Measurements from ENCODE around the gene ENOX1.

ENOX1 gene

DNA sequence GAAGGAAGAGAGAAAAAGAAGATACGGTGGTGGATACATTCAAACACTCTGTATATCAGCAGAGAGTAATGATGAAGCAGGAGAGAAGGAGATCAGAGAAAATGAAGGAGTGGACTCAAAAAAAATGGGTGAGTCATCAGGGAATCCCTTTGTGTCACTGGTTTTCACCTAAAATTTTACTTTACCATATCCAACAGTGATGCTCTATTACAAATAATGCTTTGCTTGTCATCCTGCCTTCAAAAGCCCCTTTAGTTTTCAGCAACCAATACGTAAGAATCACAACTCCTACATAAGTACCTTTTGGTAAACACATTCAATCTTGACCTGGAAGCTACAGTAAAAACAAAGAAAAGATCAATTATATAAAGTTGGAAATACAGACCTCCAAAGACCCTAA is 88.8 kb downstream of the ENOX1 start:
- ATAC-seq, result no peak
- TF ChIP-seq TOX (CRISPR knock-in tag; IDR thresholded peaks at IDR 0.05; ENCODE audit: borderline replicate concordance) (no peak), RARB (CRISPR knock-in tag; IDR thresholded peaks at IDR 0.05) (no peak), TCF4 (CRISPR knock-in tag; IDR thresholded peaks at IDR 0.05; ENCODE audit: borderline replicate concordance) (no peak), PPARA (CRISPR knock-in tag; IDR thresholded peaks at IDR 0.05; ENCODE audit: borderline replicate concordance) (no peak), ZNF565 (CRISPR knock-in tag; conservative IDR thresholded peaks at IDR 0.05; ENCODE audit: low read depth) (no peak), ARNTL (CRISPR knock-in tag; IDR thresholded peaks at IDR 0.05; ENCODE audit: borderline replicate concordance, low read depth) (no peak), CSDC2 (CRISPR knock-in tag; IDR thresholded peaks at IDR 0.05) (no peak), ESRRG (CRISPR knock-in tag; IDR thresholded peaks at IDR 0.05) (no peak), ISL1 (CRISPR knock-in tag; IDR thresholded peaks at IDR 0.05) (no peak), ZC3H10 (CRISPR knock-in tag; IDR thresholded peaks at IDR 0.05) (no peak), BACH2 (CRISPR knock-in tag; IDR thresholded peaks at IDR 0.05; ENCODE audit: borderline replicate concordance) (no peak), GLIS3 (CRISPR knock-in tag; IDR thresholded peaks at IDR 0.05) (no peak), ZNF8 (CRISPR knock-in tag; IDR thresholded peaks at IDR 0.05) (no peak), ZNF70 (CRISPR knock-in tag; IDR thresholded peaks at IDR 0.05) (no peak), ZFP30 (CRISPR knock-in tag; IDR thresholded peaks at IDR 0.05) (no peak), SNAI2 (CRISPR knock-in tag; IDR thresholded peaks at IDR 0.05) (no peak)
- TF ChIP-seq, protein P1, sequence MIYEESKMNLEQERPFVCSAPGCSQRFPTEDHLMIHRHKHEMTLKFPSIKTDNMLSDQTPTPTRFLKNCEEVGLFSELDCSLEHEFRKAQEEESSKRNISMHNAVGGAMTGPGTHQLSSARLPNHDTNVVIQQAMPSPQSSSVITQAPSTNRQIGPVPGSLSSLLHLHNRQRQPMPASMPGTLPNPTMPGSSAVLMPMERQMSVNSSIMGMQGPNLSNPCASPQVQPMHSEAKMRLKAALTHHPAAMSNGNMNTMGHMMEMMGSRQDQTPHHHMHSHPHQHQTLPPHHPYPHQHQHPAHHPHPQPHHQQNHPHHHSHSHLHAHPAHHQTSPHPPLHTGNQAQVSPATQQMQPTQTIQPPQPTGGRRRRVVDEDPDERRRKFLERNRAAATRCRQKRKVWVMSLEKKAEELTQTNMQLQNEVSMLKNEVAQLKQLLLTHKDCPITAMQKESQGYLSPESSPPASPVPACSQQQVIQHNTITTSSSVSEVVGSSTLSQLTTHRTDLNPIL (CRISPR knock-in tag; IDR thresholded peaks at IDR 0.05; ENCODE audit: low read depth), result no peak
- TF ChIP-seq, protein P2, sequence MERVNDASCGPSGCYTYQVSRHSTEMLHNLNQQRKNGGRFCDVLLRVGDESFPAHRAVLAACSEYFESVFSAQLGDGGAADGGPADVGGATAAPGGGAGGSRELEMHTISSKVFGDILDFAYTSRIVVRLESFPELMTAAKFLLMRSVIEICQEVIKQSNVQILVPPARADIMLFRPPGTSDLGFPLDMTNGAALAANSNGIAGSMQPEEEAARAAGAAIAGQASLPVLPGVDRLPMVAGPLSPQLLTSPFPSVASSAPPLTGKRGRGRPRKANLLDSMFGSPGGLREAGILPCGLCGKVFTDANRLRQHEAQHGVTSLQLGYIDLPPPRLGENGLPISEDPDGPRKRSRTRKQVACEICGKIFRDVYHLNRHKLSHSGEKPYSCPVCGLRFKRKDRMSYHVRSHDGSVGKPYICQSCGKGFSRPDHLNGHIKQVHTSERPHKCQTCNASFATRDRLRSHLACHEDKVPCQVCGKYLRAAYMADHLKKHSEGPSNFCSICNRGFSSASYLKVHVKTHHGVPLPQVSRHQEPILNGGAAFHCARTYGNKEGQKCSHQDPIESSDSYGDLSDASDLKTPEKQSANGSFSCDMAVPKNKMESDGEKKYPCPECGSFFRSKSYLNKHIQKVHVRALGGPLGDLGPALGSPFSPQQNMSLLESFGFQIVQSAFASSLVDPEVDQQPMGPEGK (CRISPR knock-in tag; IDR thresholded peaks at IDR 0.05; ENCODE audit: borderline replicate concordance), result no peak
- TF ChIP-seq, protein P3, sequence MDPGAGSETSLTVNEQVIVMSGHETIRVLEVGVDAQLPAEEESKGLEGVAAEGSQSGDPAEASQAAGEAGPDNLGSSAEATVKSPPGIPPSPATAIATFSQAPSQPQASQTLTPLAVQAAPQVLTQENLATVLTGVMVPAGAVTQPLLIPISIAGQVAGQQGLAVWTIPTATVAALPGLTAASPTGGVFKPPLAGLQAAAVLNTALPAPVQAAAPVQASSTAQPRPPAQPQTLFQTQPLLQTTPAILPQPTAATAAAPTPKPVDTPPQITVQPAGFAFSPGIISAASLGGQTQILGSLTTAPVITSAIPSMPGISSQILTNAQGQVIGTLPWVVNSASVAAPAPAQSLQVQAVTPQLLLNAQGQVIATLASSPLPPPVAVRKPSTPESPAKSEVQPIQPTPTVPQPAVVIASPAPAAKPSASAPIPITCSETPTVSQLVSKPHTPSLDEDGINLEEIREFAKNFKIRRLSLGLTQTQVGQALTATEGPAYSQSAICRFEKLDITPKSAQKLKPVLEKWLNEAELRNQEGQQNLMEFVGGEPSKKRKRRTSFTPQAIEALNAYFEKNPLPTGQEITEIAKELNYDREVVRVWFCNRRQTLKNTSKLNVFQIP (CRISPR knock-in tag; IDR thresholded peaks at IDR 0.05; ENCODE audit: borderline replicate concordance, low read depth), result no peak

DNA sequence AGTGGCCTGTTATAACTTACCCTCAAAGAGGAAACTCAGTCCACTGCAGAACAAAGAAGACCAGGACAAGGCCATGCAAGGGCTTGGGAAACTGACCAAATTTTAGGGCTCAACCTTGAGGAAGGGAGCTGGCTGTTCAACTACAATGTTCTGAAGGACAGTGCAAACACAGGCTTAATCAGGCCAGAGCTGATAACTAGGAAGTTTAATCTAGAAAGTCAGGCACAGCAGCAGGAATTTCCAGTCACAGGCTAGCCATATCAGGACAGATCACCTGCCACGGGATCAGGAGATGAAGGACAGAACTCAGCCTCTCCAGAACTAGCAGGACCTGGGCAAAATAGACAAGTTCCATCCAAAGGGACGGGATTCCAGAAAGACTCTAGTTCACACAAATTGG is 89.4 kb downstream of the ENOX1 start:
- TF ChIP-seq TCF4 (CRISPR knock-in tag; IDR thresholded peaks at IDR 0.05; ENCODE audit: borderline replicate concordance) (no peak), ZC3H10 (CRISPR knock-in tag; IDR thresholded peaks at IDR 0.05) (no peak), ZNF565 (CRISPR knock-in tag; conservative IDR thresholded peaks at IDR 0.05; ENCODE audit: low read depth) (no peak), CSDC2 (CRISPR knock-in tag; IDR thresholded peaks at IDR 0.05) (no peak)
- TF ChIP-seq, protein P2 (CRISPR knock-in tag; IDR thresholded peaks at IDR 0.05; ENCODE audit: borderline replicate concordance), result no peak
- TF ChIP-seq, protein P1 (CRISPR knock-in tag; IDR thresholded peaks at IDR 0.05; ENCODE audit: low read depth), result no peak
- no peak for ATAC-seq

DNA sequence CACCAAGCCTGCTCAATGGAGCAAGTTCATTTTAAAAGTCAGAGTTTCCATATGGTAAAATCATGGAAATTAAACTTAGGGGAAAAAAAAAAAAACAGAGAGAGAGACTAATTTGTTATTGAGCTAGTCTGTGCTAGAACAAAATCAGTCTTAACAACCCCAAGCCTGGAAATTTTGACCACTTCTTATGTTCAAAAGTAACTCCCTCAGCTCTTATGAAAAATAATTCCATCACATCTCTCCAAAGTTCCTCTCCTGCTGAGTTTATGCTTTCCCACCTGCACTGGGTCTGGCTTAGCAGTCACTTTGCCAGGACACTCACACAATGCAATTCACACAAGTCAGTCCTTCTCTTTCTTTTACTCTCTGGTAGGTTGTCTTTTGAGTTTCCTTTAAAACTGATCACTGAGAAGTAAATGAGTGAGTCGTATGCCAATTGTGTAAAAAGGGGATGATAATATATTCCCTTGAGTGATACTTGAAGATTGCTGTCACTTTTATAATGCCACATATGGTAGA is 92.6 kb downstream of the ENOX1 start:
- TF ChIP-seq ZFP3 (CRISPR knock-in tag; IDR thresholded peaks at IDR 0.05) (no peak), GLIS3 (CRISPR knock-in tag; IDR thresholded peaks at IDR 0.05) (no peak), PPARA (CRISPR knock-in tag; IDR thresholded peaks at IDR 0.05; ENCODE audit: borderline replicate concordance) (no peak), ESRRG (CRISPR knock-in tag; IDR thresholded peaks at IDR 0.05) (no peak), BACH2 (CRISPR knock-in tag; IDR thresholded peaks at IDR 0.05; ENCODE audit: borderline replicate concordance) (no peak), TCF4 (CRISPR knock-in tag; IDR thresholded peaks at IDR 0.05; ENCODE audit: borderline replicate concordance) (no peak), ISL1 (CRISPR knock-in tag; IDR thresholded peaks at IDR 0.05) (no peak), CSDC2 (CRISPR knock-in tag; IDR thresholded peaks at IDR 0.05) (no peak), TOX (CRISPR knock-in tag; IDR thresholded peaks at IDR 0.05; ENCODE audit: borderline replicate concordance) (no peak), RARB (CRISPR knock-in tag; IDR thresholded peaks at IDR 0.05) (no peak), ZNF70 (CRISPR knock-in tag; IDR thresholded peaks at IDR 0.05) (no peak), ZFP30 (CRISPR knock-in tag; IDR thresholded peaks at IDR 0.05) (no peak), ZC3H10 (CRISPR knock-in tag; IDR thresholded peaks at IDR 0.05) (no peak), ARNTL (CRISPR knock-in tag; IDR thresholded peaks at IDR 0.05; ENCODE audit: borderline replicate concordance, low read depth) (no peak), OSR1 (CRISPR knock-in tag; IDR thresholded peaks at IDR 0.05) (no peak)
- TF ChIP-seq, protein P3 (CRISPR knock-in tag; IDR thresholded peaks at IDR 0.05; ENCODE audit: borderline replicate concordance, low read depth), result no peak
- TF ChIP-seq, protein P1 (CRISPR knock-in tag; IDR thresholded peaks at IDR 0.05; ENCODE audit: low read depth), result no peak
- TF ChIP-seq, protein P4, sequence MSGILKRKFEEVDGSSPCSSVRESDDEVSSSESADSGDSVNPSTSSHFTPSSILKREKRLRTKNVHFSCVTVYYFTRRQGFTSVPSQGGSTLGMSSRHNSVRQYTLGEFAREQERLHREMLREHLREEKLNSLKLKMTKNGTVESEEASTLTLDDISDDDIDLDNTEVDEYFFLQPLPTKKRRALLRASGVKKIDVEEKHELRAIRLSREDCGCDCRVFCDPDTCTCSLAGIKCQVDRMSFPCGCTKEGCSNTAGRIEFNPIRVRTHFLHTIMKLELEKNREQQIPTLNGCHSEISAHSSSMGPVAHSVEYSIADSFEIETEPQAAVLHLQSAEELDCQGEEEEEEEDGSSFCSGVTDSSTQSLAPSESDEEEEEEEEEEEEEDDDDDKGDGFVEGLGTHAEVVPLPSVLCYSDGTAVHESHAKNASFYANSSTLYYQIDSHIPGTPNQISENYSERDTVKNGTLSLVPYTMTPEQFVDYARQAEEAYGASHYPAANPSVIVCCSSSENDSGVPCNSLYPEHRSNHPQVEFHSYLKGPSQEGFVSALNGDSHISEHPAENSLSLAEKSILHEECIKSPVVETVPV (CRISPR knock-in tag; IDR thresholded peaks at IDR 0.05), result no peak
- no peak for ATAC-seq
